SU-DHL-6 (cell line): ENCODE results near the gene NR0B2.

Source experiments
- H2AFZ ChIP-seq: fragments of 200-600 bp; sonication (generic); 2 replicates; pipeline ENCODE4 v1.6.1; 2014; ENCODE audit warnings: low read depth, mild to moderate bottlenecking, moderate library complexity, mixed read lengths, antibody characterized with exemption, low read length; ENCODE audit not compliant: severe bottlenecking
- H3F3A ChIP-seq: fragments of 200-600 bp; shearing (Covaris generic); 2 replicates; pipeline ENCODE4 v1.6.0; 2016; ENCODE audit warnings: antibody characterized with exemption, mild to moderate bottlenecking; ENCODE audit not compliant: insufficient read depth
- H3K27ac ChIP-seq: fragments of 200-600 bp; sonication (generic); 2 replicates; pipeline ENCODE4 v1.5.1; 2016; ENCODE audit warnings: low read depth, mild to moderate bottlenecking, low read length, moderate library complexity, mixed read lengths
- H3K27me3 ChIP-seq: fragments of 200-600 bp; sonication (generic), shearing (Covaris generic); 2 replicates; pipeline ENCODE4 v1.6.0; 2014; ENCODE audit warnings: mild to moderate bottlenecking, low read length
- H3K36me3 ChIP-seq: fragments of 200-600 bp; sonication (generic); 2 replicates; pipeline ENCODE4 v1.6.1; 2014; ENCODE audit warnings: mild to moderate bottlenecking, low read length, mixed read lengths
- H3K4me2 ChIP-seq: fragments of 300-600, 200-600 bp; shearing (Covaris generic), sonication (generic); 2 replicates; pipeline ENCODE4 v1.6.0; 2014; ENCODE audit warnings: low read length, low read depth, mild to moderate bottlenecking; ENCODE audit not compliant: poor library complexity, severe bottlenecking
- H3K4me3 ChIP-seq: fragments of 200-600 bp; sonication (generic); 2 replicates; pipeline ENCODE4 v1.5.1; 2014; ENCODE audit warnings: antibody characterized with exemption, low read length, mild to moderate bottlenecking, mixed read lengths; ENCODE audit not compliant: insufficient read depth, poor library complexity, severe bottlenecking
- H3K79me2 ChIP-seq: fragments of 200-600 bp; sonication (generic); 2 replicates; pipeline ENCODE4 v1.6.1; 2014; ENCODE audit warnings: mild to moderate bottlenecking, low read length, moderate library complexity; ENCODE audit not compliant: insufficient read depth
- H3K9ac ChIP-seq: fragments of 200-600 bp; sonication (generic); 2 replicates; pipeline ENCODE4 v1.7.0; 2014; ENCODE audit warnings: mild to moderate bottlenecking, low read length
- H3K9me2 ChIP-seq: fragments of 200-600 bp; sonication (generic); replicated peaks from 2 replicates; pipeline ENCODE4 v1.6.1; 2014; ENCODE audit warnings: low read length; ENCODE audit not compliant: insufficient read depth
- H3K9me3 ChIP-seq: fragments of 200-600 bp; sonication (generic); 2 replicates; pipeline ENCODE4 v1.6.1; 2014; ENCODE audit warnings: low read length, mixed read lengths; ENCODE audit not compliant: insufficient read depth
- H4K20me1 ChIP-seq: fragments of 200-600 bp; sonication (generic); 2 replicates; pipeline ENCODE4 v1.6.1; 2014; ENCODE audit warnings: low read depth, mild to moderate bottlenecking, antibody characterized with exemption, low read length, moderate library complexity, mixed read lengths
- CTCF ChIP-seq: fragments of 200-600 bp; sonication (generic); IDR thresholded peaks from one replicate; pipeline ENCODE4 v1.5.1; 2017; ENCODE audit warnings: antibody characterized with exemption, mild to moderate bottlenecking, low read length, moderate library complexity; ENCODE audit not compliant: insufficient read depth, poor library complexity, severe bottlenecking
- EZH2phosphoT487 ChIP-seq: fragments of 200-600 bp; sonication (generic), shearing (Covaris generic); conservative IDR thresholded peaks from 2 replicates; pipeline ENCODE4 v1.6.1; 2018; ENCODE audit warnings: mild to moderate bottlenecking, antibody characterized with exemption, low read length, moderate library complexity, mixed read lengths

NR0B2 gene

GRCh38 chr1:26864610-26865480, 48.9 kb downstream of the NR0B2 start:
- Histone ChIP-seq H4K20me1 (no peaks in the 10 kb centered on the region), H3K4me3 (peak overlapping the region; percentile 83), H3K79me2 (no peaks in the 10 kb centered on the region), H3K9ac (peak overlapping the region; percentile 99), H3K9me2 (no peaks in the 10 kb centered on the region), H3K36me3 (no peaks in the 10 kb centered on the region), H2AFZ (peak overlapping the region; percentile 42), H3K9me3 (no peaks in the 10 kb centered on the region), H3K27me3 (no peaks in the 10 kb centered on the region), H3F3A (peaks cover 21% of the 10 kb centered on the region), H3K27ac (peak overlapping the region; percentile 99), H3K4me2 (peak overlapping the region; percentile 99)
- TF ChIP-seq CTCF (no peak), EZH2phosphoT487 (no peak)

- Histone ChIP-seq H3K36me3 (no peaks in the 10 kb centered on the region), H3K9me2 (no peaks in the 10 kb centered on the region), H3F3A (peaks cover 21% of the 10 kb centered on the region), H4K20me1 (no peaks in the 10 kb centered on the region), H3K9ac (peak overlapping the region; percentile 99), H3K4me2 (peak overlapping the region; percentile 99), H3K4me3 (peak overlapping the region; percentile 75), H3K9me3 (no peaks in the 10 kb centered on the region), H3K79me2 (no peaks in the 10 kb centered on the region), H3K27me3 (no peaks in the 10 kb centered on the region), H2AFZ (no peak overlapping the region), H3K27ac (peak overlapping the region; percentile 99)
- TF ChIP-seq CTCF (no peak), EZH2phosphoT487 (no peak)
Measured at GRCh38 chr1:26863685-26864077, 50.1 kb downstream of the NR0B2 start.

- Histone ChIP-seq H4K20me1 (no peaks in the 10 kb centered on the region), H3K9ac (peak within 1 kb of the TSS; percentile 99), H3K79me2 (no peaks in the 10 kb centered on the region), H3K4me2 (peak within 1 kb of the TSS; percentile 99), H3K27ac (peak within 1 kb of the TSS; percentile 99), H3K9me2 (no peaks in the 10 kb centered on the region), H2AFZ (peak within 1 kb of the TSS; percentile 42), H3K9me3 (no peaks in the 10 kb centered on the region), H3K36me3 (no peaks in the 10 kb centered on the region), H3K4me3 (peak within 1 kb of the TSS; percentile 75), H3F3A (peaks cover 21% of the 10 kb centered on the region), H3K27me3 (no peaks in the 10 kb centered on the region)
- TF ChIP-seq EZH2phosphoT487: no peak
- peak; percentile 77 for TF ChIP-seq CTCF
Measured at GRCh38 chr1:26862781-26863684, 50.7 kb downstream of the NR0B2 start, which contains the start of gene SFN. Gene SFN (plus strand): TSS chr1:26863149. CDS start chr1:26863213, 64 bp downstream.
